NCI-H2081 (cell line): Measurements from ENCODE around the gene SLC25A22.

Source experiments
- DNase-seq, 2 experiments: peaks; one replicate each; lab custom pipeline; 2025; lab: John Stamatoyannopoulos, UW

Gene SLC25A22

DNA sequence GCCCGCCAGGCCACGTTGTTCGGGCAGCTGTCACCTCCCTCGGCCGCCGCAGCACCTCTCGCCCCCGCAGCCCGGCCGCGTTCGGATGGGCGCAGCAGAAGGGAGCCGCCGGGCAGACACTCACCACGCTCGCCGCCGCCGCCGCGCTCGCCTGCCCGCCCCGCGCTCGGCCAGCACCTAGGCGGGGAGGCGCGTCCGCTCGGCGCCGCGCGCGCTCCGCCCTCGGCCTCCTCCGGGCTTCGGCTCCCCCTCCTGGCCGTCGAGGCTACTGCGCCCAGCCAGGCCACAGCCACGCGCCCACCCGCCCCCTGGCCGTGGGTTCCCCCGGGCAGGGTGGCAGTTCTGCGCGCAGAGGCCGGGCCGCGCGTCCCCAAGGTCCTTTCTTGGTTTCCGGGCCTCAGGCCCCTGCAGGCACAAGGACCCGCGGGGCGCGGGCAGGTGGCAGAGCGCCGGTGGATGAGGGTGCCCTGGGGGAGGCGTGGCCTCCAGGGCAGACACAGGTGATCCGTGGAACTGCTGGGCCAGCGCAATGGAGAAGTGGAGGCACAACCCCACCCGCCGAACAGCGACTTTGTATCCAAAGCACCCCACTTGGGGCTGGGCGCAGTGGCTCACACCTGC lies at the start of gene SLC25A22:
SLC25A22 (minus strand) TSS at position 189 of the 621 bp plus-strand sequence. CDS start 3,275 bp downstream, outside the sequence.
- DNase-seq: peak; percentile 69 to 73

DNA sequence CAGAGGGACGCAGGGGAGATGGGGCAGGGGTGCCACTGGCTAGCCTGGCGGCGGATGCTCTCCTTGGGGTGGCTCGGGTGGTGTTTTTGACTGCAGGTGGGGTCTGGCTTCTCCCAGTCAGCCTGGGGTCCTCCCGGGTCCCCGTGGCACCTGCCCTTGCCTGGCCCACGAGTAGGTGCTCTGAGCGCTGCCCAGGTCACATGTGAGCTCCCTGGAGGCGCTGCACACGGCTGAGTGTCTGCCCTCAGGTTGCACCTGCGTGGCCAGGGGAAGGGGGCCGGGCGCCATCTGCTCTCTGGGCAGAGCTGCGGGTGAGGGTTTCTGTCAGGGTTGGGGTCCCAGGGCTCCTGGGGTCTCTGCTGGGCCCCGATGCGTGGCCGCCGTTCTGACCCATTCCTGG lies 49.8 kb upstream of the SLC25A22 start:
- no peak for DNase-seq

DNA sequence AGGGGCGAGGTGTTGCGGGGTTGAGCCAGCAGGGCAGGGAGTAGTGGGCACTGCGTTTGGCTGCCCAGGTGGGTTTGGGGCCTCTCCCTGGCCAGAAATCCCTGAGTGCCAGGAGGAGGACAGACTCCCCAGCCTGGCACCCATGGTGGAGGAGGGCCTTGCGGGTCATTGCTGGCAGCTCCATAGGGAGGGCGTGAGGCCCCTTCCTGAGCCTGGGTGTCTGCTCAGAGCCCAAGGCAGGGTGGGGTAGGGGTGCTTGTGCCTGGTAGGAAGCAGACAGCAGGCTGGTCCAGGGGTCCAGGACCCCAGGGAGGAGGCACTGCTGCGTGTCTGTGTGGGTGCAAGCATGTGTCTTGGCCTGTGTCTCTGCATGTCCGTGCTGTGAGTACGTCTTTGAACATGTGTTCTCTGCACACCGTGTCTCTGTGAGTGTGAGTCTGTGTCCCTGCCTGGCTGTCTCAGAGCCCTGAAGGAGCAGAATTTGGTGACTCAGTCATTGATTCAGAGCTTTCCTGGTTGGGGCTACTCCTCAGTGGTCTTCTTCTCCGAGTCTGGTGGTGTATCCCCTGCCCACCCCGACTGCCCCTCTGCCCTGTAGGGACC lies 48.5 kb upstream of the SLC25A22 start:
- no peak for DNase-seq

DNA sequence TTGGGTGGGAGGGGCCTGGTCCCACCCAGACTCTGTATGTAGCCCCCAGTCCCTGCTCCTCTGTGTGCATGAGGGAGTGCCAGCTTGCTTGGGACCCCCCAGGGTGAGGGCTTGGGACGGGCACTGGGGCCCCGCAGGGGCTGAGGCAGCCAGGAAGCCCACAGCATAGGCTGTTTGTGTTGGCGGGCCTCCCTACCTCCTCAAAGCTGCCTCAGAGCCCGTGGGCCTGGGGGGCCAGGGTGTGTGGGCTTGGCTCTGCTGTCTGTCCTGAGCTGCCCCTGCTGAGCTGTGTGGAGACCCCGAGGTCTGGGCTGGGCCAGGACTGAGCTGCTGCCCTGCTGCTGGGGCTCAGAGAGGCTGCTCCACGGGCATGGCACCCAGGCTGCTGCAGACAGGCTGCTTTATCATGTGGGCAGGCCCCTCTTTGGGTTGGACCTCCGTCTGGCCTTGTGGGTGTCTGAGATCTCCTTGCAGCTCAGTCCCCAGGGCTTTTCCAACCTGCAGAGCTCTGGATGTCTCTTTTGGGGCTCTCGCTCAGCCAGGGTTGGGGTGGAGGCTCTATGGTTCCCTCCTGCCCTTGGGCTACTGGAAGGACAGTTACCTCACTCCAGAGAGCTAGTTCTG lies 47.9 kb upstream of the SLC25A22 start:
- no peak for DNase-seq

DNA sequence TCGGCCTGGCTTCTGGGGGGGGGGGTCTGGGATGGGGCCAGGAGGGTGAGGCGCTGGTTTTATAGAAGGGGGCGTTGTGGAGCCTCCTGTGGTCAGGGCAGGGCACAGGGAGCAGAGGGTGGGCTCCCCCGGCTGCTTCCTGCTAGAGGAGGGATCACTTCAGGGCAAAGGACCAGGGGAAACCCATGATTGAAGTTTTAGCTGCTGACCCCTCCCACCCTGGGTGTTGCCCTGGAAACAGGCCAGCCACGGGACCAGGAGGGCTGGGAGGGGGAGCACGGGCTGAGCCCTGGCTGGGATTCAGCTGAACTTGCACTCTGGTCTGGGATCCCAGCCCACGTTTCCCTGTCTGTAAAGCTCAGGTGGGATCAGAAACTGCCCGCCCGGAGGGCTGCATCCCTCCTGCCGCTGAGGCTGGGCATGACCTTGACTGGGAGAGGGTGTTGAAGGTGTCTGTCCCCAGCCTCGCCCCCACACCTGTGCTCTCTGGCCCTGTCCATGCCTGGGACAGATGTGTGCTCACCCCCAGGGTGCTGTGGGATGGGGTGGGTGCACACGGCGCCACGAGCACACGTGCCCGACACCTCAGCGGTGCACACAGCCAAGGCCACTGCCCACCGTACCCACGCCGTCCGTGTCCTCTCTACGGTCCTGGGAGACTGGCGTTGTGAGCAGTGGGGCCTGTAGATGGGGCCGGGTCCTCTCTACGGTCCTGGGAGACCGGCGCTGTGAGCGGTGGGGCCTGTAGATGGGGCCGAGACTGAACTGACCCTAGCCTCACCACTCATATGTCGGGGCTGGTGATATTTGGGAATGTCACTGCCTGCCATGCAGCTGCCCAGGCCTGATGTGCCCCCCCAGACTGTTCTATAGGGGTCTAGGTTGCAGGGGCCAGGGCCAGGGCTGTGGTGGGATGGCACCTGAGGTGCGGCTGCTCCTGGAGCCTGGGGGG lies 46.9 kb upstream of the SLC25A22 start:
- DNase-seq: peak in 1 of 2 experiments; percentile 33

DNA sequence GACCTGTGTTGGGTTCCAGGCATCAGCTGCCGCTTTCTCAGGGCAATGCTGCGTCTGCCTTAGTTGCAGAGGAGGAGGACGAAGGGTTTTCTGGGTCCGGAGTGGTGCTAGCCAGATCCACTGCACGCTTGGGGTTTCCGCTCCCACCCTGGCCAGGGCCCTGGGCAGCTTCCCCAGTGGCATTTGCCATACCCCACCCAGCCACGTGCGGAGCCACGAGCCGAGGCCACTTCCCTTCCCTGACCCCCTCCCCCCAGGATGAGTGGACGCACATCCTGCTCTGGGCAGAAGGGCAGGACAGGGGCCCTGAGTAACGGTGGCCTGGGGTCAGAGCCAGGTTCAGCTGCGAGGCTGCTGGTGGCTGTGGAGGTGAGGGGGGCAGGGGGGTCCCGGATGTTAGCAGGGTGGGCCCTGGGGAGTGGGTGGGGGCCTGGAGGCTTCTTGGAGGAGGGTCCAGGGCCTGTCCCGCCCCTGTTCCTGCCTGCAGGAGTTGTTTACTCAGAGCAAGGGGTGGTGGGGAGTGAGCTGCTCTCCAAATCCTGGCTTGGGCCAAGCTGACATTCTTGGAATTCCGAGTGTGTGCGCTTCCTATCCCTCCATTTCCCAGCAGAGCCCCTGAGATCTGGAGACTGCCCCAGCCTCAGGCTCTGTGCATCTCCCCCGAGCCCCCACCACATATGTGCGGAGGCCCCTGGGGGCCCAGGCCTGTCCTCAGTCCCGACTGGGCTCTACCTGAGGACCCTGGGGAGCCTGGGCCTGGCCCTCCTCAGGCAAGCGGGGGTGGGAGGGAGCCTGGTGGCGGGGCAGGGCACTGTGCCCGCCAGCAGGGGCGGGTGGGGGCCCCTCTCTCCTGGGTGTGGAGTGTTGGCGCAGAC lies 46.0 kb upstream of the SLC25A22 start:
- DNase-seq: no peak

DNA sequence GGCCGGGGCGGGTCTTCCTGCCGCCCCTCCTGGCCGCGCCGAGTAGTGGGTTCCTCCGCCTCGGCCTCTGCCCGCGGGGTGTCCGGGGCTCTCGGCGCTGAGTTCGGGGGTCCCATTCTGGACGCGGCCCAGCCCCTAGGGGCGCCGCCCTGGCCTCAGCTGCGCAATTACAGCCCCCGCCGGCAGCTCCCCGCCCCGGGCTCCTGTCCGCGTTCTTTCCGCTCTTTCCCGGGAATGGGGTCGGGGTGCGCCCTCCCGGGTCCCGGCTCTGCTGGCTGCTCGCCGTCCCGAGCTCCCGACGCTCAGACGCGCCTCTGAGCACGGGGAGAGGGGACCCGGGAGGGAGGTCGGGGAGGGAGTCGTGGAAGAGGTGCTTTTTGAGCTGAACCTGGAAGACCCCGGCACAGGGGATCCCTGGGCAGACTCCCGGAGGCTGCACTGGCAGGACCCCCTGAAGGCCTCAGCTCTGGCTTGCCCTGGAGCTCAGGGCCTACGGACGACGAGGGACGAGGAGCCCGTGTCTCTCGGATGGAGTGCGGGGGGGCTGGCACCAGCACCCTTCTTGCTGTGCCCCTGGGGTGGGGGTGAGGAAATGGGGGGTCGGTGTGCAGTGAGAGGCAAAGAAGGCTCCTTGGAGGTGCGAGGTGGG lies 45.1 kb upstream of the SLC25A22 start:
- DNase-seq: no peak

DNA sequence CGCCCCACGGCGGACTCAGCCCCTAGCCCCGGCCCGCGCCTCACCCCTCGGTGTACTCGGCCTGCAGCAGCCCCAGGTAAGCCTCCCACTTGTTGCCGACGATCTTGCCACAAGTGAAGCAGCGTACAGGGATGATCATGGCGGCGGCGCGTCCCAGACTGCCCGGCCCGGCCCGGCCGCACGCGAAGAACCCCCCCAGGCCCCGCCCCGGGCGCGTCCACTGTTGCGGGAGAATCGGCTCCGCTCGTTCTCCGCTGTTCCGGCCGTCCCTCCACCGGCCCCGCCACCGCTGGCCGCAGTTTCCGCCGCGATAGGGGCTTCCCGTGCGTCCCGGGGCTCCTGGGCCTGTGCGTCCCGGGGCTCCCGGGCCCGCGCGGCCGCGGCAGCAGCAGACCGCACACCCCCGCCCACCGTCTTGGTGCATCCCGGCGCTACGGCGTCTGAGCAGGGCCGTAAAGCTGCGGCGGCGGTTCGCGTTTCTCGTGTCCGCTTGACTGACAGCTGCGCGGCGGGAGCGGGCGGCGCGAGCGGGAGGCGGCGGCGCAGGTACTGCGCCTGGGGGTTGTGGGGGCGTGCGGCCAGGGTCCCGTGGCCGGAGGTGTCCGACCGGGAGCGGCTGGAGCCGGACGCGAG lies 44.4 kb upstream of the SLC25A22 start, which contains the start of the genes POLR2L and TSPAN4:
POLR2L (minus strand) TSS at position 160 of the 633 bp plus-strand sequence; CDS start at position 139, 21 bp downstream.
TSPAN4 (plus strand) TSS at position 483 of the 633 bp plus-strand sequence. CDS start 7,453 bp downstream, outside the sequence.
- peak; percentile 79 to 84 for DNase-seq

DNA sequence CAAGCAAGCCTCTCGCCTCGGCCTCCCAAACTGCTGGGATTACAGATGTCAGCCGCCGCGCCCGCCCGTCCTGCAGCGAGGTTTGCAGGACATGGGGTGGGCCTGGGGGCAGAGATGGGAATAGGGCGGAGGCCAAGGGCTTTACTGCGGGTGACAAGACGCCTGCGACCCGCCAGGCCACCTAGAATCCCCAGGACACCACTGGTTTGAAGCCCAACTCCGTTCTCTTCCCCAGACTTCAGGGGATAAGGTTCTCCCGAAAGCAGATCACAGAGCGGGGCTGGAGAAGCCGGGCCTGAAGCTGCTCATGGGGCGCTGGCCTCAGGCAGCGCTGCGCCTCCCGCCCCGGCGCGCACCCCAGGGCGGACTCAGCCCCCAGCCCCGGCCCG lies 43.9 kb upstream of the SLC25A22 start:
- DNase-seq: no peak

DNA sequence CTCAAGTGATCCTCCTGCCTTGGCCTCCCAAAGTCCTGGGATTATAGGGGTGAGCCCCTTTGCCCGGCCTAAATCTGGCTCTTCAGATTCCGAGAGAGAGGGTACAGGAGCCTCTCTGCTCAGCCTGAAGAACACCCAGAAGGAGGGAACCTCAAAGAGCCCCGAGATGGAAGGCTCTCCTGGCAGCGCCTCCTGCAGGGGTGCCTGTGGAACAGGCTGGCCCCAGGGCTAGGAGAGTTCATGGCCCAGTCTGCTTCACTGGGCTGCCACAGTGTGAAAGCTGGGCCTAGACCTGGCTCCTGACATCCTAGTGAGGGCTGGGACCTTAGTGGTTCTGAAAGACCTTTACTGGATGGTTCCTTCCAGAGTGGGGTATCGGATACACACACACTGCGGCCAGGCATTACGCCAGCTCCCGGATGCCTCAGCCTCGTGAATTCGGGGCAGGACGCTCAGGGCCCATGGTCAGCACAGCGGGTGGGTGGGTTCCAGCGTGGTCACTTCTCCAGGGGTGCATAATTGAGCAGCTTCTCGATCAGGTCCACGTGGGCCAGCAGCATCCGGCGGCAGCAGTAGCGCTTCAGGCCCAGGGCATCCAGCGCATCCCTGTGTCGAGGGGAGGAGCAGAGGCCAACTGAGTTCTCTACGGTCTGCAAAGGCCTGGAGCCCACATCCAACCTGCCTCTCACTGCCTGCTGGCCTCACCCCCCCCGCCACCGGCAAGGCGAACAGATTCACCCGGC lies 42.0 kb upstream of the SLC25A22 start:
- DNase-seq: no peak

DNA sequence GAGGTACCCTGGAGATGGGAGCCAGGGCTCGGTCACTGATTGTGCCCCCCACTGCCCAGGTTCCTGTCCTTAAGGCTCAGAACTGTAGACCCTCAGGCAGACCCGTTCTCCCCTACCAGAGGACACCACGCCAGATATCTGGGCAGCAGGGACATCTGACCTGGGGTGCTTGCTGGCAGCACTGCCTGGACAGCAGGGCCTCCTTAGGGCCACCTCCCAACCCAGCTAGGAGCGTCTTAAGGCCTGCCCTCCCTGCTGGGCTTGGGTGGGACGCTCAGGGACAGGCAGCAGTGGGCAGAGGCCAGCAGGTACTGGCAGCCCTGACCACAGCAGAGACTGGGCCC lies 41.2 kb upstream of the SLC25A22 start:
- DNase-seq: no peak

DNA sequence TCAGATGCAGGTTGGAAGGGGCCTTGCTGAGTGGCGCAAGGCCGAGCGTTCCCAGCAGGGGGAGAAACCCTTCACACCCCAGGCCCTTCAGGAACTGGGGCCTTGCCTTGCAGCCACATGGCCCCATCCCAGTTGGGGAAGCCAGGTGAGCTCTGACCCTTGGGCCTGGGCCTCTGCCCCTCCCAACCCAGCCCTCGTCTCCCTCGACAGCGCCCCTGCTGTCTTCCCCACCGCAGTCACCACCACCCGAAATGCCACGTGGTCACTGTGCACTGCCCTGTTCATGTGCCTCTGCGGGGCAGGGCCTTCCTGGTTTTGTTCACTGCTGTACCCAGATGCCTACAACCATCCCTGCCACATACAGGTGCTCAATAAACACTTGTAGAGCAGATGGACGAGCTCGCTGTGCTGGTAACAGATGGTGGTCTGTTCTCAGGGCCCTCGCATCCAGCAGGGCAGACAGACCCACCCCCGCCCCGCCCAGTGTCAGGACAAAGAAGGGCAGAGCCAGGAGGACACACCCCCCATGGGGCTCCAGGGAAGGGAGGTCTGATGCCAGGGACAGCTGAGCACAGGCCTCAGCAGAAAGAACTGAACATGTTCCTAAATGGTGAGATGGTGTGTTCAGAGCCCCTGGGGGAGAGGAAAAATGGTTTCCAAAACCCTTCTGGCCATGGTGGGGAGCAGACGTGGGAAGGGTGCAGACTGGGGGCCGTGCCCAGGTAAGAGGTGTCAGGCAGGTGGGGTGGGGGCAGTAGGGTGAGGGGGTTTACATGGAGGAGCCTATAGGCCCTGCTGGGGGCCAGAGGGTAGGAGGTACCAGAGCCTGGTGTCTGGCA lies 40.6 kb upstream of the SLC25A22 start:
- no peak for DNase-seq

DNA sequence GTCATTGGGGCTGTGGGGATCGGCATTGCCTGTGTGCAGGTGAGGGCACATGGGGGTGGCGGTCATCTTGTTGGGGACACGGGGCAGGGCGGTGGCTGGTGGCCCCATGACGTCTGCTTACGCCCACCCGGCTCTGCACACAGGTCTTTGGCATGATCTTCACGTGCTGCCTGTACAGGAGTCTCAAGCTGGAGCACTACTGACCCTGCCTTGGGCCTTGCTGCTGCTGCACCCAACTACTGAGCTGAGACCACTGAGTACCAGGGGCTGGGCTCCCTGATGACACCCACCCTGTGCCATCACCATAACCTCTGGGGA lies 39.9 kb upstream of the SLC25A22 start:
- DNase-seq: no peak

DNA sequence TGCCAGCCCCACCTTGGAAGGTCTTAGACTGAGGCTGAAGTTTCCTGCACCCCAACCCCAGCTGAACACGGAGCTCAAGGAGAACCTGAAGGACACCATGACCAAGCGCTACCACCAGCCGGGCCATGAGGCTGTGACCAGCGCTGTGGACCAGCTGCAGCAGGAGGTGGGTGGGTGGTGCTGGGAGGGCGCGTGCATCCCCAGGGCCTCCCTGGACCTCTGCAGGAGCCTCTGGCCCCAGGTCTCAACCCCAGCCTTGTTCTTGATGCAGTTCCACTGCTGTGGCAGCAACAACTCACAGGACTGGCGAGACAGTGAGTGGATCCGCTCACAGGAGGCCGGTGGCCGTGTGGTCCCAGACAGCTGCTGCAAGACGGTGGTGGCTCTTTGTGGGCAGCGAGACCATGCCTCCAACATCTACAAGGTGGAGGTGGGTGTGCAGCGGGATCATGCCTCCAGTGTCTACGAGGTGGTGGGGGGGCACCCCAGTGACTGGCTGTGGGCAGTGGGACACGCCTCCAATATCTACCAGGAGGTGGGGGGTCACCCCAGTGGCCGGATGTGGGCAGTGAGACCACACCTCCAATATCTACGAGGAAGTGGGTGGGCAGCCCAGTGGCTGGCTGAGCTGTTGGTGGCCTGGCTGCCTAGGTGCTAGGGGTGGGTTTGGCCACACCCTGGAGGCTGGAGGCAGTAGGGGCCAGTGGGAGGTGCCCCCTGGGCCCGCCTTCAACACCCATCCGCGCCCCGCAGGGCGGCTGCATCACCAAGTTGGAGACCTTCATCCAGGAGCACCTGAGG lies 39.3 kb upstream of the SLC25A22 start:
- no peak for DNase-seq

DNA sequence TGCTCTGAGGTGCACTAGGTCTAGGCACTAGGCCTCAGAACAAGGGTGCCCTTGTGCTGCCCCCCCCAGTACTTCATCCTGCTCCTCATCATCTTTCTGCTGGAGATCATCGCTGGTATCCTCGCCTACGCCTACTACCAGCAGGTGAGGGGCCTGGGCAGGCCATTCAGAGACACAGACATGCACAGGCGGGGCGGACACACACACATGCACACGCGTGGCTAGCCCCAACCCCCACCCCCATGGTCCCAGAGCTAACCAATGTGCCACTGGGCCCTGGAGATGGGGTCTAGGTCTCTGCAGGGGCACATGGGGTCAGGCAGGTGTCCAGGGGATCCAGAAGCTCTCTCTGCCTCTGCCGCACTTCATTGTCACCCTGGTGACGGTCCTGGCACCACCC lies 38.6 kb upstream of the SLC25A22 start:
- DNase-seq: no peak

DNA sequence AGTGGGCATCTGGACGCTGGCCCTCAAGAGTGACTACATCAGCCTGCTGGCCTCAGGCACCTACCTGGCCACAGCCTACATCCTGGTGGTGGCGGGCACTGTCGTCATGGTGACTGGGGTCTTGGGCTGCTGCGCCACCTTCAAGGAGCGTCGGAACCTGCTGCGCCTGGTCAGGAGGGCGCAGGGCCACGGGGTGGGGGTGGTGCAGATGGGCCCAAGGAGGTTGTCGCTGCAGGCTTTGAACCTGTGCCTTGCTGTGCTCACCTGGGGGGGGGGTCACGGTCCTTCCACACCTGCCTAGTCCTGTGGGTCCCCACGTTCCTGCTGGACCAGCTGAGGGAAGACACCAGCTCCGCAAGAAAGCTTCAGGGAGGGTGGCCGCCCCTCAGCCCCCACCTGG lies 38.2 kb upstream of the SLC25A22 start:
- no peak for DNase-seq

DNA sequence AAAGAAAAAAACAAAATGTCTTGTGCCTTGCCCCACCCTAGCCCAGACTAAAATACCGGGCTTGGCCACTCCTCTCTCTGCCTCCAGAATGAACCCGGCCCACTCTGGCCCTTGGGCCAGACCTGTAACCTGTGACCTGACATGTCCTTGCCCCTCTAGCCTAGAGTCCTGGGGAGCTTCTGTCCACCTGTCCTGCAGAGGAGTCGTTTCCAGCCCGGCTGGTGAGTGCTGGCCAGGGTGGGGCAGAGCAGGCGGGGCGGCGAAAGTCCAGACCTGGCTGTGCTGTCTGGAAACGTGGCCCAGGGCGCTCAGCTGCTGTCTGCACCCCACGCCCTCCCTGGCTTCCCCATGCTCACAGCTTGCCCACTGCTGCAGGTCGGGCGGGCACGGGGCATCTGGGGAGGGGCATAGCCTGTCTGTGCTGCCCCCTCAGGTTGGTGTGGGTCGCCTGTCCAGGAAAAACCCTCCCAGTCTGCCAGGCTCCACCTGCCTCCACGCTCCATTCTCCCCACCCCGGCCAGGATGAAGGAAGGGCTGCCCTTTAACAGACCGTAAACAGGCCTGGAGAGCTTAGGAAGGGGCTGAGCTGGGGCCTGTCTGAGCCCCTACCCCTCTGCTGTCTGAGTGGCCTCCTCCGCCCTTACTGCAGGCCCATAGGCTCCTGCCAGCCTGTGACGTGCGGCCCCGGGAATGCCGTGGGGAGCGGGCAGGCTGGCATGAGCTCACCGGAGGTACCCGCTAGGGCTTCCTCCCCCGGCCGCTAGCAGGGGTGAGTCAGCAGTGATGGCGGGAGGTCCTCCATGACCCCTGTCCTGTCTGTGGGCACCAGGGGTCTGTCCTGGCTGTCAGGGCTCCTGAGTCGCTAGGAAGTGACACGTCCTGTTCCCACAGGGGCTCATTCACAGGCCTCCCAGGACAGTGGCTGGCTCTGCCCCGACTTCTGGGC lies 36.6 kb upstream of the SLC25A22 start:
- no peak for DNase-seq
